K562 (cell line): Measurements from ENCODE around the gene DEFB124. TPM values are rescaled to one million over a fixed set of nuclear protein-coding genes. Genes with fewer than 3 reads are reported as not detected.
A peak's percentile ranks its signal among the peaks of the same experiment; 100 is the strongest.

Experiments
- CTCF ChIP-seq, 3 experiments: IDR thresholded peaks in 2 of 3; conservative IDR thresholded peaks in 1 of 3; 2 replicates each; pipeline ENCODE4 v1.5.1; 2011 to 2012; ENCODE audit warnings: low read length in 3 of 3, mild to moderate bottlenecking in 3 of 3, control low read depth in 2 of 3, improper control_type of control experiment in 1 of 3, inconsistent platforms in 1 of 3, low read depth in 1 of 3, mixed read lengths in 1 of 3, moderate library complexity in 1 of 3; ENCODE audit not compliant: insufficient read depth in 2 of 3
- FOXK2 ChIP-seq, 2 experiments: fragments of 450-650 bp; IDR thresholded peaks in 1 of 2; conservative IDR thresholded peaks in 1 of 2; 2 replicates each; pipeline ENCODE4 v1.6.1; 2016; ENCODE audit warnings: low read depth in 2 of 2, mild to moderate bottlenecking in 1 of 2
- HDAC6 ChIP-seq: IDR thresholded peaks from 2 replicates; pipeline ENCODE4 v1.6.1; 2012; ENCODE audit warnings: low read depth, mild to moderate bottlenecking, control low read depth, inconsistent platforms, low read length, moderate library complexity
- RAD21 ChIP-seq, 2 experiments: fragments of 250-450 bp in 1 of 2; fragments of 450-650 bp in 1 of 2; sonication (Bioruptor Pico) in 1 of 2; formaldehyde crosslinking in 1 of 2; IDR thresholded peaks in 1 of 2; conservative IDR thresholded peaks in 1 of 2; 2 replicates each; pipeline versions ENCODE4 v1.4.0 to v1.8.0; 2020 to 2022; ENCODE audit warnings: mild to moderate bottlenecking in 2 of 2, moderate library complexity in 1 of 2
- RAD51 ChIP-seq: fragments of 450-650 bp; IDR thresholded peaks from 2 replicates; pipeline ENCODE4 v1.7.1; 2016; ENCODE audit warnings: low read depth, mild to moderate bottlenecking, borderline replicate concordance
- STAT5B ChIP-seq: fragments of 250-450 bp; sonication (Bioruptor Pico); IDR thresholded peaks from 2 replicates; pipeline ENCODE4 v1.8.0; 2021; ENCODE audit warnings: mild to moderate bottlenecking, inconsistent platforms
- polyA plus RNA-seq, 8 experiments: library from polyadenylated mRNA; depleted of rRNA in 4 of 8; stranded (reverse) in 5 of 8; unstranded in 3 of 8; fragments of >200 nt; fragmentation: Nextera tagmentation in 2 of 8; fragmentation: Illumina TruSeq in 1 of 8; extraction: Ambion mirVana in 2 of 8; extraction: Trizol in 1 of 8; gene quantifications; 2 replicates each; pipeline versions ENCODE4 v1.2.1 to v1.2.3, GENCODE V29; 2011 to 2014; ENCODE audit warnings: inconsistent platforms in 1 of 8, missing spikeins in 1 of 8
- total RNA-seq, 7 experiments: library from RNA; depleted of rRNA in 6 of 7; stranded (reverse); fragments of >200 nt in 6 of 7; fragmentation: Illumina TruSeq in 2 of 7; extraction: Trizol in 2 of 7; gene quantifications; 2 replicates each; pipeline versions ENCODE4 v1.2.1 to v1.2.3, GENCODE V29; 2011 to 2021; ENCODE audit warnings: low replicate concordance in 1 of 7
- TF ChIP-seq, protein P1 (sequence below): IDR thresholded peaks from 2 replicates; pipeline ENCODE4 v1.6.1; 2011; ENCODE audit warnings: borderline replicate concordance, low read depth, mild to moderate bottlenecking, moderate library complexity, low read length; ENCODE audit not compliant: insufficient read depth, poor library complexity, severe bottlenecking
- TF ChIP-seq, protein P2 (sequence below): sonication (generic); formaldehyde crosslinking; IDR thresholded peaks from 2 replicates; pipeline ENCODE4 v1.8.1; 2023; ENCODE audit warnings: mild to moderate bottlenecking, missing genetic modification reagents

The DEFB124 gene
- total and polyA plus RNA-seq, 9 of the 15 experiments (the other 6 are each of a cell fraction or from before 2014, with no cell fraction given) = not detected

DNA sequence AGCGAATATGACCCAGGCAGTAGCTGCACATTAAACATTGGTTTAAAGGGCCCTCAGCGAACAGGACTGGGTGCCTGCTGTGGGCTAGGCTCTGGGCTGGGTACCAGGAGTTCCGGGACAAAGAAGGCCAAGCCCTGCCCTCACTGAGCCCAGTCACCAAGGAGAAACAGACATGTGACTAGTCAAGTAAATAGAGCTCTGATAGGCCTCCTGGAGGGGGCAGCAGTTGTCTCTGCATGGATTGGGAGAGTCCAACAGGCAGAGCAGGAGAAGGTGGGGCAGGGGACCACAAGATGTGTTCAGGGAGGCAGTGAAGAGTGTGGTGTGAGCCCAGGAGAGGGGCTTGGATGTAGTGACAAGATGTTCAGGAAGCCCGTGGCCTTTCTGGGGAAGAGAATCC is 42.4 kb upstream of the DEFB124 start (continued):
- TF ChIP-seq, protein P1, sequence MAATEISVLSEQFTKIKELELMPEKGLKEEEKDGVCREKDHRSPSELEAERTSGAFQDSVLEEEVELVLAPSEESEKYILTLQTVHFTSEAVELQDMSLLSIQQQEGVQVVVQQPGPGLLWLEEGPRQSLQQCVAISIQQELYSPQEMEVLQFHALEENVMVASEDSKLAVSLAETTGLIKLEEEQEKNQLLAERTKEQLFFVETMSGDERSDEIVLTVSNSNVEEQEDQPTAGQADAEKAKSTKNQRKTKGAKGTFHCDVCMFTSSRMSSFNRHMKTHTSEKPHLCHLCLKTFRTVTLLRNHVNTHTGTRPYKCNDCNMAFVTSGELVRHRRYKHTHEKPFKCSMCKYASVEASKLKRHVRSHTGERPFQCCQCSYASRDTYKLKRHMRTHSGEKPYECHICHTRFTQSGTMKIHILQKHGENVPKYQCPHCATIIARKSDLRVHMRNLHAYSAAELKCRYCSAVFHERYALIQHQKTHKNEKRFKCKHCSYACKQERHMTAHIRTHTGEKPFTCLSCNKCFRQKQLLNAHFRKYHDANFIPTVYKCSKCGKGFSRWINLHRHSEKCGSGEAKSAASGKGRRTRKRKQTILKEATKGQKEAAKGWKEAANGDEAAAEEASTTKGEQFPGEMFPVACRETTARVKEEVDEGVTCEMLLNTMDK = peak; percentile 37
- peak in 1 of 2 experiments; percentile 52; a peak in 1 of 4 replicates for TF ChIP-seq FOXK2 (conservative IDR thresholded peaks at IDR 0.05 in 1 of 2, IDR thresholded peaks at IDR 0.05 in 1 of 2; ENCODE audit: low read depth in 2 of 2)
- no peak for TF ChIP-seq HDAC6
- peak; percentile 10; the same call in 1 of the 2 replicates for TF ChIP-seq RAD51
- TF ChIP-seq, protein P2, sequence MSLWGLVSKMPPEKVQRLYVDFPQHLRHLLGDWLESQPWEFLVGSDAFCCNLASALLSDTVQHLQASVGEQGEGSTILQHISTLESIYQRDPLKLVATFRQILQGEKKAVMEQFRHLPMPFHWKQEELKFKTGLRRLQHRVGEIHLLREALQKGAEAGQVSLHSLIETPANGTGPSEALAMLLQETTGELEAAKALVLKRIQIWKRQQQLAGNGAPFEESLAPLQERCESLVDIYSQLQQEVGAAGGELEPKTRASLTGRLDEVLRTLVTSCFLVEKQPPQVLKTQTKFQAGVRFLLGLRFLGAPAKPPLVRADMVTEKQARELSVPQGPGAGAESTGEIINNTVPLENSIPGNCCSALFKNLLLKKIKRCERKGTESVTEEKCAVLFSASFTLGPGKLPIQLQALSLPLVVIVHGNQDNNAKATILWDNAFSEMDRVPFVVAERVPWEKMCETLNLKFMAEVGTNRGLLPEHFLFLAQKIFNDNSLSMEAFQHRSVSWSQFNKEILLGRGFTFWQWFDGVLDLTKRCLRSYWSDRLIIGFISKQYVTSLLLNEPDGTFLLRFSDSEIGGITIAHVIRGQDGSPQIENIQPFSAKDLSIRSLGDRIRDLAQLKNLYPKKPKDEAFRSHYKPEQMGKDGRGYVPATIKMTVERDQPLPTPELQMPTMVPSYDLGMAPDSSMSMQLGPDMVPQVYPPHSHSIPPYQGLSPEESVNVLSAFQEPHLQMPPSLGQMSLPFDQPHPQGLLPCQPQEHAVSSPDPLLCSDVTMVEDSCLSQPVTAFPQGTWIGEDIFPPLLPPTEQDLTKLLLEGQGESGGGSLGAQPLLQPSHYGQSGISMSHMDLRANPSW = no peak
- TF ChIP-seq RAD21 (CRISPR knock-in tag; conservative IDR thresholded peaks at IDR 0.05 in 1 of 2, IDR thresholded peaks at IDR 0.05 in 1 of 2) = peak in 1 of 2 experiments; percentile 16; a peak in 1 of 4 replicates
- TF ChIP-seq STAT5B (CRISPR knock-in tag) = no peak
- TF ChIP-seq CTCF (IDR thresholded peaks at IDR 0.05 in 2 of 3, conservative IDR thresholded peaks at IDR 0.05 in 1 of 3; ENCODE audit: insufficient read depth in 2 of 3, low read depth in 1 of 3, low read length in 3 of 3) = peak; percentile 40 to 47 (median 43)
